Activated naive CD8-positive, alpha-beta T cell (primary cell): ENCODE results near the gene GABBR2.

Experiments used
- H3K27ac Mint-ChIP-seq: one replicate; pipeline ENCODE4 v1.8.0; 2021; ENCODE audit warnings: mixed read lengths
- H3K27me3 Mint-ChIP-seq: one replicate; pipeline ENCODE4 v1.8.0; 2021; ENCODE audit warnings: mixed read lengths
- H3K36me3 Mint-ChIP-seq: one replicate; pipeline ENCODE4 v1.8.0; 2021; ENCODE audit warnings: mixed read lengths
- H3K4me1 Mint-ChIP-seq: one replicate; pipeline ENCODE4 v1.8.0; 2021; ENCODE audit warnings: low read depth, mixed read lengths
- H3K4me3 Mint-ChIP-seq: one replicate; pipeline ENCODE4 v1.8.0; 2021; ENCODE audit warnings: mild to moderate bottlenecking, mixed read lengths
- H3K9me3 Mint-ChIP-seq: one replicate; pipeline ENCODE4 v1.8.0; 2021; ENCODE audit warnings: low read depth, mixed read lengths

Gene GABBR2

GRCh38 chr9:98641695-98642094, 67.0 kb downstream of the GABBR2 start:
- H3K27me3 Mint-ChIP-seq: peaks cover 8% of the 10 kb centered on the region
- no peaks in the 10 kb centered on the region for H3K36me3 Mint-ChIP-seq
- H3K4me3 Mint-ChIP-seq: no peak overlapping the region
- H3K4me1 Mint-ChIP-seq: no peaks in the 10 kb centered on the region
- H3K27ac Mint-ChIP-seq: no peak overlapping the region
- no peaks in the 10 kb centered on the region for H3K9me3 Mint-ChIP-seq

DNA sequence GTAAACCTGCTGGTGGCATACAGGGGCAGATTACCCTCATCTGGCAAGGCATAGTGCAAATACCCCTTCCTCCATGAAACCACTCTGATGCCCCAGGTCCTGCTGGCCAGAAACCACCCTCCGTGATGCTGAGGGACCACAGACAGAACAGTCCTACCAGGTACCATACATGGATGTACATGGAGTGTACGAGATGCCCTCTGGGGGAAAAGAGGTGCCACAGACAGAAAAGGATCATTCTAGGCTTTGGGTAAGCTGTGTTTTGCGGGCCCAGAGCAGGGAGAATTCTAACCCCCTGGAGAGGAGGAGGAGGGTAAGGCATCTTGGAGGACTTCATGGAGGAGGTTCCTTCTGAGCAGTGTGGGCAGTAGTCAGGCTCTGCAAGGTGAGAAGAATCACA, 68.3 kb downstream of the GABBR2 start:
- Mint-ChIP-seq H3K4me3 (no peak overlapping the region), H3K4me1 (no peaks in the 10 kb centered on the region)

GRCh38 chr9:98639133-98639532, 69.6 kb downstream of the GABBR2 start:
- Mint-ChIP-seq H3K4me3 (no peak overlapping the region), H3K4me1 (no peaks in the 10 kb centered on the region), H3K9me3 (no peaks in the 10 kb centered on the region), H3K27ac (no peak overlapping the region), H3K27me3 (peaks cover 8% of the 10 kb centered on the region), H3K36me3 (no peaks in the 10 kb centered on the region)

More for the DNA sequence above, 68.3 kb downstream of the GABBR2 start:
- no peak overlapping the region for H3K27ac Mint-ChIP-seq
- H3K36me3 Mint-ChIP-seq: no peaks in the 10 kb centered on the region
- H3K27me3 Mint-ChIP-seq: peaks cover 8% of the 10 kb centered on the region
- no peaks in the 10 kb centered on the region for H3K9me3 Mint-ChIP-seq

DNA sequence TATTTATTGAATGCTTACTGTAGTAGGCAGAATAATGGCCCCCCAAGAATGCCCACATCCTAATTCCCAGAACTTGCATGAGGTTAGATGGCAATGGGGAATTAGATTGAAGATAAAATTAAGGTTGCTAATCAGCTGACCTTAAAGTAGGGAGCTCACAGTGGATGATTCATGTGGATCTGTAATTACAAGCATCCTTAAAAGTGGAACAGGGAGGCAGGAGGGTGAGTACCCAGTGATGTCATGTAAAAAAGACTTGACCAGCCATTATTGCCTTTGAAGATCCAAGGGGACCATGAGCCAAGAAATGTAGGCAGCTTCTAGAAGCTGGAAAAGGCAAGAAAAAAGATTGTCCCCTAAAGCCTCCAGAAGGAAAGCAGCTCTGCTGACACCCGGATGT, 71.4 kb downstream of the GABBR2 start:
- H3K27ac Mint-ChIP-seq: no peak overlapping the region
- no peaks in the 10 kb centered on the region for H3K36me3 Mint-ChIP-seq
- H3K4me3 Mint-ChIP-seq: no peak overlapping the region
- no peaks in the 10 kb centered on the region for H3K9me3 Mint-ChIP-seq
- H3K27me3 Mint-ChIP-seq: peaks cover 7% of the 10 kb centered on the region
- H3K4me1 Mint-ChIP-seq: no peaks in the 10 kb centered on the region

DNA sequence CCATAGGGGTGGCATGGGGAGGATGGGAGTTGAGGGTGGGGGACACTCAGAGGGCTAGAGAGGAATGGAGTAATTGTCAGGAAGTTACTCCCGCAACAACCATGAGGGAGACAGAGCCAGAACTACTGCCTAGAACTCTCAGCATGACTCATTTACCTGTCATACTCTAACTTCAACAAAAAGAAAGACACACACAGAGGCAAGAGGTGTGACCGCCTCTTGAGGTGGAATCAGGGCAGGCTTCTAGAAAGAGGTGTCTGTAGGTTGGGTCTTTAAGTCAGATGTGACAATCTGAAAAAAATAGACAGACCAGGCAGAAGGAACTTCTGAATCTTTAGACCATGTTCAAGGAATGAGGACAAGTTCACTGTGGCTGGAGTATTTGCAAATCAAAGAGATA, 73.4 kb downstream of the GABBR2 start:
- no peaks in the 10 kb centered on the region for H3K27me3 Mint-ChIP-seq
- H3K27ac Mint-ChIP-seq: no peak overlapping the region
- no peak overlapping the region for H3K4me3 Mint-ChIP-seq
- H3K36me3 Mint-ChIP-seq: no peaks in the 10 kb centered on the region
- H3K9me3 Mint-ChIP-seq: no peaks in the 10 kb centered on the region
- H3K4me1 Mint-ChIP-seq: no peaks in the 10 kb centered on the region

DNA sequence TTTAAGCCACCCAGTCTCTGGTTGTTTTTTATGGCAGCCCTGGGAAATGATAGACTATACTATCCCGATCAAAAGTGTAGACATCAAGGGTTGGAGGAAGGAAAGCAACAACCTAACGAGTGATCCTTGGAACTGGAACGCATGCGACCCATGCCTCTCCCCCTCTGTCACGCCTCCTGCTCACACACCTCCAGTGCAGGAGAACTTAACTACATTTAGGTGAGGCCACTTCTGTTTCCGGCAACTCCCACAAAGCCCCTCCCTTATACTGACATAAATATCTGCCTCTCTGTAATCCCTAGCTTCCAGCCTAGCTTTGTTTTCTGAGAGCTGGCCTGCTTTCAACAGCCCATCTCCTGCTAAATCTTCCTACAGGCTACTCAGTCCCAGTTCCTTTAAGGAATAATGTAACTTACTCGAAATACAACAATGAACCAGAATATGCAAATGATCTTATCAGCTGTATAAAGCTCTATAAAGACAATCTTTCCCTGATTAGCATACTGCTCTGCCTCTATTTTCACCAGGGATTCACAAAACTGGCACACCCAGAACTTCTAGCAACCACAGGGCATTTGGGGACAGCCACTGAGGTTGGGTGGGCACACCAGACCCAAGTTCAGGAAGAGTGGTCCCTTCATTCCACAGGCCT, 73.9 kb downstream of the GABBR2 start:
- no peak overlapping the region for H3K4me3 Mint-ChIP-seq
- H3K4me1 Mint-ChIP-seq: no peaks in the 10 kb centered on the region
- H3K9me3 Mint-ChIP-seq: no peaks in the 10 kb centered on the region
- no peaks in the 10 kb centered on the region for H3K36me3 Mint-ChIP-seq
- no peaks in the 10 kb centered on the region for H3K27me3 Mint-ChIP-seq
- no peak overlapping the region for H3K27ac Mint-ChIP-seq

- Mint-ChIP-seq H3K27me3 (peaks cover 4% of the 10 kb centered on the region), H3K36me3 (no peaks in the 10 kb centered on the region), H3K9me3 (no peaks in the 10 kb centered on the region), H3K27ac (no peak overlapping the region), H3K4me1 (no peaks in the 10 kb centered on the region), H3K4me3 (no peak overlapping the region)
These were observed 75.9 kb downstream of the GABBR2 start for GRCh38 chr9:98632839-98633238.

DNA sequence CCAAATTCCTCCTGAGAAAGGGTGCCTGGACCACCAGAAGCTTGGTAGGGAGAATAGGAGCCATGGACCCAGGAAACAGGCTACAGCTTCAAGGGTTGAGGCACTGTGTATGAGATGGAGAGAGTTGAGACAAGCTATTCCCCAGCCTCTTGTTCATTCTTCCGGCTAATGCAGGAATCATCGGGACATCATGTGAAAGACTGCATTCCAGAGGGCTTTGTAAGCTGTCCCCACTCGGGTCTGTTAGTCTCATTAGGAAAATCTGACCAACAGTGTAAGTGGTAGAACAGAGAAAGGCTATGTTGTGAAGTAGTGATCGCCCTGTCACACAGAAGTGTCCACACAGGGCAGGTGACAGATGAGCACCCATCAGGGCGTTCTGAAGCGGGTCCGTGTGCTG, 81.4 kb downstream of the GABBR2 start:
- Mint-ChIP-seq H3K4me1 (no peaks in the 10 kb centered on the region), H3K27me3 (peaks cover 16% of the 10 kb centered on the region), H3K36me3 (peaks cover 2% of the 10 kb centered on the region), H3K27ac (no peak overlapping the region), H3K9me3 (no peaks in the 10 kb centered on the region), H3K4me3 (no peak overlapping the region)

DNA sequence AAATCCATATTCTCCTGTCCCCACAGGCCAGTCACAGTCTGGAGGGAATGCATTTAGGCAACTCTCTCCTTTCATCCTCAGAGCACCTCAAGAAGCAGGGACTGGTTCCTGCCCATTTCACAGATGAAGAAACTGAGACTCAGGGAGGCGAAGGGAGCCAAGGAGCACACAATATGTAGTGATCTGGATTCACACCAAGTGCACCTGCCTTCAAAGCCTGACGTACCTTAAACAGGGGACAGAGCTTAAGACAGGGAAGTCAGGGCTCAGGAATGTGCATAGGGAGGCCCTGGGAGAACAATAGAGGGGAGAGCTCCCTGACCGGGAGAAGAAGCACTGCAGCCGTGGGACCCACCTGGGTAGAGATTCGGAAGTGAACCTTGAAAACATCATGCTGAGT, 83.0 kb downstream of the GABBR2 start:
- Mint-ChIP-seq H3K9me3 (no peaks in the 10 kb centered on the region), H3K4me1 (no peaks in the 10 kb centered on the region), H3K4me3 (no peak overlapping the region), H3K27me3 (peaks cover 16% of the 10 kb centered on the region), H3K36me3 (peaks cover 2% of the 10 kb centered on the region), H3K27ac (no peak overlapping the region)

DNA sequence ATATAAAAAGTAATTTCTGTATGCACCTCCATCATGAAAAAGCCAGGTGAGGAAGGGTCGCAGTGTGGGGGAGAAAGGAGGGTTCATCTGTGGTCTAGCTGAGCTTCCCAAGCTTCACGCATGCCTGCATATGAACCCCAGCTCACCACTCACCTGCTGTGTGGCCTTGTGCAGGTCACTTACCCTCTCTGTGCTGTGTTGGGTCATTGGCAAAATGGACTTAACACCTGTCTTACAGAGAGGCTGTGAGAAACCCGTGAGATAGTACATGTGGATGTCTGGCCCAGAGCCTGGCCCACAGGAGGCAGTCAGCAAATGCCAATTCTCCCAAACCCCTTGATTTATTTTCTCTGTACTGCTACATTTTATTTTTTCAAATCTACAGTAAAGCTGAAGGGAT, 88.9 kb downstream of the GABBR2 start:
- Mint-ChIP-seq H3K9me3 (no peaks in the 10 kb centered on the region), H3K4me3 (no peak overlapping the region), H3K27me3 (peaks cover 11% of the 10 kb centered on the region), H3K36me3 (peaks cover 2% of the 10 kb centered on the region), H3K4me1 (no peaks in the 10 kb centered on the region), H3K27ac (no peak overlapping the region)

DNA sequence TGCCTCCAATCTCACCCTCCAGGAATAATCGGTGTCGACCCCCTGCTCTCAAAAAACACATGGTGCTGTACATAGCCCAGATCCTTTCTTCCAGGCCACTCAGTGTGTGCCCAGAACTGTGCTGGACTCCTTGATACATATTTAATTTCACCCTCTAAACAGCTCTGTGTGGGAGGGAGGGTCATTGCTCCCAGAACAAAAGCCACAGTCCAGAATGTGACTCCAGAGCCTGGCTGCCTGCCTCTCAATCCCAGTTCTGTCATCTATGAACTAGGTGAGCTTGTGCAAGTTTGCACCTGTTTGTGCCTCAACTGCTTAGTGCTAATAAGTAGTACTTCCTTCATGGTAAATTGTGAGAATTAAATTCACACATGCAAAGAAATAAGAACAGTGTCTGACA, 93.1 kb downstream of the GABBR2 start:
- H3K27me3 Mint-ChIP-seq: peaks cover 6% of the 10 kb centered on the region
- H3K9me3 Mint-ChIP-seq: no peaks in the 10 kb centered on the region
- H3K4me3 Mint-ChIP-seq: no peak overlapping the region
- no peak overlapping the region for H3K27ac Mint-ChIP-seq
- no peaks in the 10 kb centered on the region for H3K4me1 Mint-ChIP-seq
- no peaks in the 10 kb centered on the region for H3K36me3 Mint-ChIP-seq

GRCh38 chr9:98614941-98615340, 93.8 kb downstream of the GABBR2 start:
- no peaks in the 10 kb centered on the region for H3K4me1 Mint-ChIP-seq
- no peak overlapping the region for H3K27ac Mint-ChIP-seq
- H3K9me3 Mint-ChIP-seq: no peaks in the 10 kb centered on the region
- H3K36me3 Mint-ChIP-seq: no peaks in the 10 kb centered on the region
- no peak overlapping the region for H3K4me3 Mint-ChIP-seq
- H3K27me3 Mint-ChIP-seq: peaks cover 8% of the 10 kb centered on the region

DNA sequence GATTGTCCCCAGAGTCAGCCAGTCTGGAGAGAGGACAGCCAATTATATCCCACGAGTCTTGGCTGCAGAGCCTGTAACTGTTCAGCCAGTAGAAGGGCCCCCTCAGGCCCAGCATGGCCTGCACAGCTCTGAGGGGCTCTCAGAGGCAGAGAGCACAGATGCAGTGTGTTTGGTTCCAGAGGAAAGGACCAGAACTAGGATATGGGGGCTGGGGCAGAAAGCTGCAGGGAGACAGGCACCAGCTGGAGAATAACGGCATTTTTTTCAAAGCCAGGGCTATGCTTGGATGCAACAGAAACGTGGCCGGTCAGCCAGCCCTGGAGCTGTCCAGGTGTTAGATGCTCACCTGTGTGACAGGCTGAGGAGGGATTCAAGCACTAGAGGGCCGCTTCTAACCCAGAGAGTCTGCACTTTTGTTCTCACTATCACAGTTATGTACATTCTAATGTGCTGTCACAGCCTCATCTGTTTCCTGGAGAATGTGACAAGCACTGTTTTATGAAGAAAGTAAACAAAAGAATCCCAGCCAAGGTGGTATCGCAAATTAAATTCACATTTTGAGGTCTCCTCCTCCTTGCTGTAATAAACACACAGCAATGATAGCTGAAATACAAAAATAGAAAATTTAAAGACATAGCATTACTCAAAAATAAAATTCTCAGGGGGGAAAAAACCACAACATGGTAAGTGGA, 96.5 kb downstream of the GABBR2 start:
- no peaks in the 10 kb centered on the region for H3K9me3 Mint-ChIP-seq
- H3K27ac Mint-ChIP-seq: no peak overlapping the region
- H3K4me1 Mint-ChIP-seq: no peaks in the 10 kb centered on the region
- no peak overlapping the region for H3K4me3 Mint-ChIP-seq
- no peaks in the 10 kb centered on the region for H3K36me3 Mint-ChIP-seq
- H3K27me3 Mint-ChIP-seq: peaks cover 8% of the 10 kb centered on the region

GRCh38 chr9:98611319-98611718, 97.4 kb downstream of the GABBR2 start:
- Mint-ChIP-seq H3K4me1 (no peaks in the 10 kb centered on the region), H3K36me3 (no peaks in the 10 kb centered on the region), H3K27me3 (peaks cover 8% of the 10 kb centered on the region), H3K9me3 (no peaks in the 10 kb centered on the region), H3K4me3 (no peak overlapping the region), H3K27ac (no peak overlapping the region)

GRCh38 chr9:98610711-98611110, 98.0 kb downstream of the GABBR2 start:
- Mint-ChIP-seq H3K27ac (no peak overlapping the region), H3K4me3 (no peak overlapping the region), H3K27me3 (peaks cover 5% of the 10 kb centered on the region), H3K9me3 (no peaks in the 10 kb centered on the region), H3K36me3 (no peaks in the 10 kb centered on the region), H3K4me1 (no peaks in the 10 kb centered on the region)

GRCh38 chr9:98610211-98610610, 98.5 kb downstream of the GABBR2 start:
- Mint-ChIP-seq H3K9me3 (no peaks in the 10 kb centered on the region), H3K27me3 (peaks cover 5% of the 10 kb centered on the region), H3K27ac (no peak overlapping the region), H3K36me3 (no peaks in the 10 kb centered on the region), H3K4me3 (no peak overlapping the region), H3K4me1 (no peaks in the 10 kb centered on the region)
